GM06990 (cell line): ENCODE measurements around the gene TENM3.

ENCODE experiments used
- DNase-seq: peaks from one replicate; pipeline ENCODE4 v3.0.0-alpha.2; 2011; ENCODE audit not compliant: insufficient read length; ENCODE audit errors: extremely low read depth
- H3K27me3 ChIP-seq: replicated peaks from 2 replicates; pipeline ENCODE4 v1.6.0; 2011; ENCODE audit warnings: low read length; ENCODE audit not compliant: control insufficient read depth, insufficient read depth
- H3K36me3 ChIP-seq: 2 replicates; pipeline ENCODE4 v1.5.1; 2011; ENCODE audit warnings: low read length; ENCODE audit not compliant: control insufficient read depth, insufficient read depth
- H3K4me3 ChIP-seq: replicated peaks from 2 replicates; pipeline ENCODE4 v1.5.1; 2011; ENCODE audit warnings: low read depth, mild to moderate bottlenecking, control low read depth, low read length
- TF ChIP-seq, protein P1 (sequence below): IDR thresholded peaks from 2 replicates; pipeline ENCODE4 v1.5.1; 2011; ENCODE audit warnings: low read length, control low read depth, mild to moderate bottlenecking, inconsistent platforms; ENCODE audit not compliant: insufficient read depth, poor library complexity, severe bottlenecking

Gene TENM3

DNA sequence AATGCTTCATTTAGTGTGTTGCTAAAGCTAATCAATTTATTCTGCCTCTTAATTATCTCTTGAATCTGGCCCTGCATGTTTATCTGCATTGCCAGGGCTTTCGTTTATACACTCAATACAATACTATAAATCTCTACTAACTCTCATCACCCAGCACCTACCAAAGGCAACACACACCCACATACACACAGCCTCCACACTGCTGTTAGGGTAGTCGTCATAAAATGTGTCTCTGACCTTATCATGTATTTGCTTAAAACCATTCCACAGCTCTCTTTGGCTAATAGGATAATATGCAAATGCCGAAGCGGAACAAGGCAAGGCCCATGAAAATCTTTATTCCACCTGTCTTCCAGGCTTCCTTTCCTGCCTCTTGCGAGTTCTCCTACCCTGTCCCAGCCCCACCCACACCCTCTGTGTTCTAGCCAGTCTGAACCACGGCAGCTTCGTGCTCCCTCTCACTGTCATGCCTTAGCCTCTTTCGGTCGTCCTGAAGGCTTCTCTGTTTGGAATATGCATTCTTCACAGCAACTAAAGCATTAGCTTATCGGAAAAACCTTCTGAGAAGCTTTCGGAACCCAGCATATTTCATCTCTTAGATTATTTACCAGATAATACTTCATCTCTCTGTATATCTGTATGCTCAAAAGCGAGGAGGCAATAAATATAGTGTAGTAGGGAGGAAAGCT lies 333.5 kb downstream of the TENM3 start:
- DNase-seq, result no peak
- no peak overlapping the region for H3K4me3 ChIP-seq
- TF ChIP-seq, protein P1, sequence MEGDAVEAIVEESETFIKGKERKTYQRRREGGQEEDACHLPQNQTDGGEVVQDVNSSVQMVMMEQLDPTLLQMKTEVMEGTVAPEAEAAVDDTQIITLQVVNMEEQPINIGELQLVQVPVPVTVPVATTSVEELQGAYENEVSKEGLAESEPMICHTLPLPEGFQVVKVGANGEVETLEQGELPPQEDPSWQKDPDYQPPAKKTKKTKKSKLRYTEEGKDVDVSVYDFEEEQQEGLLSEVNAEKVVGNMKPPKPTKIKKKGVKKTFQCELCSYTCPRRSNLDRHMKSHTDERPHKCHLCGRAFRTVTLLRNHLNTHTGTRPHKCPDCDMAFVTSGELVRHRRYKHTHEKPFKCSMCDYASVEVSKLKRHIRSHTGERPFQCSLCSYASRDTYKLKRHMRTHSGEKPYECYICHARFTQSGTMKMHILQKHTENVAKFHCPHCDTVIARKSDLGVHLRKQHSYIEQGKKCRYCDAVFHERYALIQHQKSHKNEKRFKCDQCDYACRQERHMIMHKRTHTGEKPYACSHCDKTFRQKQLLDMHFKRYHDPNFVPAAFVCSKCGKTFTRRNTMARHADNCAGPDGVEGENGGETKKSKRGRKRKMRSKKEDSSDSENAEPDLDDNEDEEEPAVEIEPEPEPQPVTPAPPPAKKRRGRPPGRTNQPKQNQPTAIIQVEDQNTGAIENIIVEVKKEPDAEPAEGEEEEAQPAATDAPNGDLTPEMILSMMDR, result no peak
- H3K27me3 ChIP-seq, result no peaks in the 10 kb centered on the region
- H3K36me3 ChIP-seq, result no peaks in the 10 kb centered on the region

DNA sequence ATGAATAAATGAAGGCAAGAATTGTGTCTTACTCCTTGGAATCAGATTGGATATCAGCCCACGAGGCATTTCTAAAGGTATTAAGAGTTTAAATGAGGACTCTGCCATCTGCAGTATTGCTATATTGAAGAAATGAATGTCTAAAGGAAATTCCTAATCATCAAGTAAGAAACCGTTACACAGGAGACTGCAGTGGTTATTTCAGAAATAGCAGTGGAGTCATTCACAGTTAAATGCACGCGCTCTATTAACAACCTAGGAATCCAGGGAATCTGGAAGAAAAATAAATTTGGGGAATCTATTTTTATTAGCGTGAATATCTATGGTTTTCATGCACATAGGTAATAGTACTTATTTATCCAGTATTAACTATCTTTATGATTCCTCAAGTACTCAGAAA lies 334.2 kb downstream of the TENM3 start:
- H3K36me3 ChIP-seq, result no peaks in the 10 kb centered on the region
- no peaks in the 10 kb centered on the region for H3K27me3 ChIP-seq
- TF ChIP-seq, protein P1, result no peak
- no peak overlapping the region for H3K4me3 ChIP-seq
- DNase-seq, result no peak

DNA sequence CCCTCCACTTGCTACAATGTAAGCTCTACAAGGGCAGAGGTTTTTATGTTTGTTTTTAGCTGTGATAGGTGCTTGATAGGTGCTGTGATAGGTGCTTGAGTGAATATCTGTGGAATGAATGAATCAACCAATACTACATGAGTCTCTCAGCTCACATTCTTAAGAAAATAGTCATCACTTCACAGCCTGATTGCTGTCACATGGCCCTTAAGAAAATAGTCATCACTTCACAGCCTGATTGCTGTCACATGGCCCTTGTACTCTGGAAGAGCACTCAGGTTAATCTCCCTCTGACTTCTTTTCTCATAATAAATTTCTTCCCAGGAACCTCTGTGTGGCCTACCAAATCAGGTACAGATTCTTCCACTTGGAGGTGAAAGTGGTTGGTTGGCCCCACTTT lies 335.2 kb downstream of the TENM3 start:
- Histone ChIP-seq H3K4me3 (no peak overlapping the region), H3K27me3 (no peaks in the 10 kb centered on the region), H3K36me3 (no peaks in the 10 kb centered on the region)
- no peak for DNase-seq
- TF ChIP-seq, protein P1, result no peak

DNA sequence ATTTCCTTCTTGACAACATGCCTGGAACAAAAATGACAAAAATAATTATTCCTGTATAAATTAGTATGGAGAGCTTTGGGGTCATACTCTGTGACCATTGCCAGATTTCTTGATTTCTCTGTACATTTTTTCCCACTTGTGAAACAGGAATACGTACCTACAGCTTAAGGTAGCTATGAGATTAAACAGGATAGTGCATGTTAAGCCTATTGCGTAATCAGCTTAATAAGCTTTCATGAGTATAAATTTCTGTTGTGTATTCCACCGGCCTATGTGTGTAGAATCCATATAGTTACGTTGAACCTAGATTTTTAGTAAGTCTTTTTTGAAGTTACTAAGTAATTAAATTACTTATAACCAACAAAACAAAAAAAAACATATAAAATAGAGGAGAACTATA lies 339.0 kb downstream of the TENM3 start:
- TF ChIP-seq, protein P1, result no peak
- Histone ChIP-seq H3K4me3 (no peak overlapping the region), H3K27me3 (no peaks in the 10 kb centered on the region), H3K36me3 (no peaks in the 10 kb centered on the region)
- DNase-seq, result no peak

DNA sequence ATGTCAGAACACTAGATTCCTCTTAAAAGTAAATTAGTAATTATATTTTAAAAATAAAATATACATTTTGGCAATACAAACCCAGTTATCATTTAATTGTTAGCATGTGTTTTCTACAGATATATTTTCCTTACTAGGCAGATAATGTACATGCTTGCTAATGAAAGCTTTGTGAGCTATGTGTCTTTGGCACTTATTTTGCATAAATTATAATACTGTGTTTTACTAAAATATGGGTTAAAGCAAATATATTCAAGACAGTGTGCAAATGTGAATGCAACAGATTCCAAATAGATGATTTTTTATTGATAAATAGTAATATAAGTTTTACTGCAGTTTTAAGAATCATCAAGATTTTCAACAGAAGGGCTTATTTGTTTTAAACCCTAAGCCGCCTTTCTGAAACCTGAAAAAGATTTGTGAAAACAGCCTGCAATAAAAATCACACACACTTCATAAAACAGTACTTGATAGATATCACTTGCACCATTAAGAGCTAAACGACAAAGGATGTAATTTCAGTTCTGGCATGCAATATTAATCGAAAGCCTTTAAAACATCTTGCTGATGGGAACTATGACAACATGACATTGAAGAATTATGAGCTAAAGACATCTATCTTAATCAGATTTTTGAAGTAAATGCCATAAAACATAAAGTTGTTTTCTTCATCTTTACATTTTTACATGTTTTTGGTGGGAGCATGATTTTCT lies 340.7 kb downstream of the TENM3 start:
- Histone ChIP-seq H3K36me3 (no peaks in the 10 kb centered on the region), H3K4me3 (no peak overlapping the region), H3K27me3 (no peaks in the 10 kb centered on the region)
- TF ChIP-seq, protein P1, result no peak
- DNase-seq, result no peak
